ENCODE results near the gene SARDH.

DNA sequence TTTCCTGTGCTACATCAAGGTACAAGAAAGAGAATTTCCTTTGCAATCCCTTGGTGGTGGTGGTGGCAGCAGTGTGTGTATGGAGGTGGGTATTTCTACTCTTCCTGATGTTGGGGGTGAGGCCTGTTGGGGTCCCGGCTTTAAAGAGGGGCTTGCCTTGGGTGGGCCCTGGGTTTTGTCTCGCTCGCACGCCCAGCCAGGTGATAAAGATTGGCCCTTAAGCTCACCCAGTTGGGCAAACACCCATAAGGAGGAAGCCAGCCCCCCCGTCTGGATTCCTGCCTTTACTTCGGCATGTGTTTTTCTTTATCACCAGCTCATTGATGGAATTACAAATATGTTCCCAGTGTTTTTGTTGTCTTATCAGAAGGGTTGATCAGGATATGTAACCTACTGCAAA lies 16.0 kb upstream of the SARDH start:
- TF ChIP-seq, protein P1, sequence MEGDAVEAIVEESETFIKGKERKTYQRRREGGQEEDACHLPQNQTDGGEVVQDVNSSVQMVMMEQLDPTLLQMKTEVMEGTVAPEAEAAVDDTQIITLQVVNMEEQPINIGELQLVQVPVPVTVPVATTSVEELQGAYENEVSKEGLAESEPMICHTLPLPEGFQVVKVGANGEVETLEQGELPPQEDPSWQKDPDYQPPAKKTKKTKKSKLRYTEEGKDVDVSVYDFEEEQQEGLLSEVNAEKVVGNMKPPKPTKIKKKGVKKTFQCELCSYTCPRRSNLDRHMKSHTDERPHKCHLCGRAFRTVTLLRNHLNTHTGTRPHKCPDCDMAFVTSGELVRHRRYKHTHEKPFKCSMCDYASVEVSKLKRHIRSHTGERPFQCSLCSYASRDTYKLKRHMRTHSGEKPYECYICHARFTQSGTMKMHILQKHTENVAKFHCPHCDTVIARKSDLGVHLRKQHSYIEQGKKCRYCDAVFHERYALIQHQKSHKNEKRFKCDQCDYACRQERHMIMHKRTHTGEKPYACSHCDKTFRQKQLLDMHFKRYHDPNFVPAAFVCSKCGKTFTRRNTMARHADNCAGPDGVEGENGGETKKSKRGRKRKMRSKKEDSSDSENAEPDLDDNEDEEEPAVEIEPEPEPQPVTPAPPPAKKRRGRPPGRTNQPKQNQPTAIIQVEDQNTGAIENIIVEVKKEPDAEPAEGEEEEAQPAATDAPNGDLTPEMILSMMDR (IDR thresholded peaks at IDR 0.05), result no peak
- TF ChIP-seq POLR2A (IDR thresholded peaks at IDR 0.05), result no peak

Data from esophagus squamous epithelium (tissue), 4 donors.